Kidney (tissue), 14 donors: ENCODE data around the gene TMEM235. TPM values are rescaled to one million over a fixed set of nuclear protein-coding genes. Genes with fewer than 3 reads are reported as not detected.
"Not testable (repeated sequence)": the region's sequence is repeated elsewhere in the genome, so short reads cannot be mapped to it uniquely, and the experiment has no call there.

Experiments used
- DNase-seq, 5 donors: peaks; one replicate each; pipeline ENCODE4 v3.0.0-alpha.2; 2013 to 2020
- FAIRE-seq: peaks from 2 replicates; lab custom pipeline; 2012; peaks lifted over from hg19 to GRCh38; lab: Jason Lieb, UNC
- H3K27ac ChIP-seq, 2 donors: one replicate each; pipeline ENCODE4 v1.7.0; 2013; ENCODE audit warnings: low read depth in 2 of 2, low read length in 2 of 2, inconsistent platforms in 1 of 2
- H3K27me3 ChIP-seq: one replicate; pipeline ENCODE4 v1.7.1; 2013; ENCODE audit warnings: low read length, inconsistent platforms; ENCODE audit not compliant: control insufficient read depth, insufficient read depth
- H3K36me3 ChIP-seq, 3 donors: one replicate each; pipeline versions ENCODE4 v1.7.0 to v1.7.1; 2013; ENCODE audit warnings: low read length in 3 of 3, control low read depth in 1 of 3, inconsistent platforms in 1 of 3; ENCODE audit not compliant: insufficient read depth in 3 of 3, control insufficient read depth in 2 of 3
- H3K4me1 ChIP-seq, 3 donors: one replicate each; pipeline versions ENCODE4 v1.7.0 to v1.7.1; 2013; ENCODE audit warnings: low read length in 3 of 3, inconsistent platforms in 1 of 3, low read depth in 1 of 3; ENCODE audit not compliant: control insufficient read depth in 2 of 3, insufficient read depth in 2 of 3
- H3K4me3 ChIP-seq, 3 donors: one replicate each; pipeline versions ENCODE4 v1.7.0 to v1.8.1; 2013; ENCODE audit warnings: low read length in 3 of 3, control low read depth in 1 of 3, inconsistent platforms in 1 of 3
- H3K9ac ChIP-seq, 3 donors: one replicate each; pipeline versions ENCODE4 v1.7.0 to v1.7.1; 2013; ENCODE audit warnings: low read length in 3 of 3, control low read depth in 1 of 3, inconsistent platforms in 1 of 3
- H3K9me3 ChIP-seq, 3 donors: one replicate each; pipeline versions ENCODE4 v1.7.0 to v1.7.1; 2013; ENCODE audit warnings: low read length in 3 of 3, control low read depth in 1 of 3, inconsistent platforms in 1 of 3; ENCODE audit not compliant: control insufficient read depth in 2 of 3, insufficient read depth in 1 of 3
- intact Hi-C: fragments of 100-400 bp; cut with DNase I; formaldehyde crosslinking; loops from one replicate; pipeline ENCODE4 v1.11.1; 2022
- polyA plus RNA-seq: library from polyadenylated mRNA; stranded (reverse); fragments of 350-450 nt; fragmentation: Illumina TruSeq; extraction: RNeasy Lipid Tissue Mini Kit (QIAGEN cat#74804); gene quantifications from one replicate; pipeline ENCODE4 v1.2.3, GENCODE V29; 2014; ENCODE audit warnings: low read depth, low replicate concordance; ENCODE audit not compliant: insufficient read depth
- total RNA-seq: library from RNA; stranded (reverse); fragmentation: NEBNext Ultra II Directional; extraction: Animal tissue kit (Norgen Biotek cat#: 25700); gene quantifications from one replicate; pipeline ENCODE4 v1.2.1, GENCODE V29; 2021
- TF ChIP-seq, protein P1 (sequence below): IDR thresholded peaks from 3 replicates; pipeline ENCODE4 v1.5.1; 2012; ENCODE audit warnings: mild to moderate bottlenecking, moderate library complexity, borderline replicate concordance; ENCODE audit not compliant: insufficient read depth; ENCODE audit errors: extremely low read depth
- donor health status: control.
- donor health status: control.
- donor health status: control.
- donor health status: control.
- donor health status: control.
- donor health status: DM: yes; HTN: yes; CAD: no.
- donor health status: Normal renal cell carcinoma (clear cell type).

TMEM235 gene
- total and polyA plus RNA-seq, 2 donors from 2014 or later: not detected

DNA sequence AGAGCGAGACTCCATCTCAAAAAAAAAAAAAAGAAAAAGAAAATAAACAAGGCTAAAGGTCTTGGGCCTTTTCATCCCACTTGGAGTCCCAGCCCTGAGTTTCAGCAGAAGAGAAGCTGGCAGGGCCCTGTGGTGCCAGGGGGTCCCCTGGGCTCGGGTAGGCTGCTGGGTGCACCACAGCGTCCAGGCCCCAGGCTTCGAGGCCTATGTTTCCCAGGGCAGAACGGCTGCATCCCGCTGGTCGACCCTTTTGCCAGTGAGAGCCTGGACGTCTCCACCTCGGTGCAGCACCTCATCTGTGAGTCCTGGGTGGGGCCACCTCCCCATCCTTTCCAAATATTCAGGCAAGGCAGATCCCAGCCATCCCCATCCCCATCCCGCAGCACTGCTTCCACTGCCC is 2.2 kb downstream of the TMEM235 start:
- intact Hi-C loops: no loop called here
- no peak overlapping the region for H3K9ac ChIP-seq
- H3K36me3 ChIP-seq: no peaks in the 10 kb centered on the region
- no peak for FAIRE-seq
- H3K4me1 ChIP-seq: no peaks in the 10 kb centered on the region
- H3K27me3 ChIP-seq: peaks cover 2% of the 10 kb centered on the region
- no peak for DNase-seq
- H3K9me3 ChIP-seq: no peaks in the 10 kb centered on the region
- TF ChIP-seq, protein P1, sequence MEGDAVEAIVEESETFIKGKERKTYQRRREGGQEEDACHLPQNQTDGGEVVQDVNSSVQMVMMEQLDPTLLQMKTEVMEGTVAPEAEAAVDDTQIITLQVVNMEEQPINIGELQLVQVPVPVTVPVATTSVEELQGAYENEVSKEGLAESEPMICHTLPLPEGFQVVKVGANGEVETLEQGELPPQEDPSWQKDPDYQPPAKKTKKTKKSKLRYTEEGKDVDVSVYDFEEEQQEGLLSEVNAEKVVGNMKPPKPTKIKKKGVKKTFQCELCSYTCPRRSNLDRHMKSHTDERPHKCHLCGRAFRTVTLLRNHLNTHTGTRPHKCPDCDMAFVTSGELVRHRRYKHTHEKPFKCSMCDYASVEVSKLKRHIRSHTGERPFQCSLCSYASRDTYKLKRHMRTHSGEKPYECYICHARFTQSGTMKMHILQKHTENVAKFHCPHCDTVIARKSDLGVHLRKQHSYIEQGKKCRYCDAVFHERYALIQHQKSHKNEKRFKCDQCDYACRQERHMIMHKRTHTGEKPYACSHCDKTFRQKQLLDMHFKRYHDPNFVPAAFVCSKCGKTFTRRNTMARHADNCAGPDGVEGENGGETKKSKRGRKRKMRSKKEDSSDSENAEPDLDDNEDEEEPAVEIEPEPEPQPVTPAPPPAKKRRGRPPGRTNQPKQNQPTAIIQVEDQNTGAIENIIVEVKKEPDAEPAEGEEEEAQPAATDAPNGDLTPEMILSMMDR: no peak
- no peak overlapping the region for H3K4me3 ChIP-seq
- H3K27ac ChIP-seq: no peak overlapping the region

DNA sequence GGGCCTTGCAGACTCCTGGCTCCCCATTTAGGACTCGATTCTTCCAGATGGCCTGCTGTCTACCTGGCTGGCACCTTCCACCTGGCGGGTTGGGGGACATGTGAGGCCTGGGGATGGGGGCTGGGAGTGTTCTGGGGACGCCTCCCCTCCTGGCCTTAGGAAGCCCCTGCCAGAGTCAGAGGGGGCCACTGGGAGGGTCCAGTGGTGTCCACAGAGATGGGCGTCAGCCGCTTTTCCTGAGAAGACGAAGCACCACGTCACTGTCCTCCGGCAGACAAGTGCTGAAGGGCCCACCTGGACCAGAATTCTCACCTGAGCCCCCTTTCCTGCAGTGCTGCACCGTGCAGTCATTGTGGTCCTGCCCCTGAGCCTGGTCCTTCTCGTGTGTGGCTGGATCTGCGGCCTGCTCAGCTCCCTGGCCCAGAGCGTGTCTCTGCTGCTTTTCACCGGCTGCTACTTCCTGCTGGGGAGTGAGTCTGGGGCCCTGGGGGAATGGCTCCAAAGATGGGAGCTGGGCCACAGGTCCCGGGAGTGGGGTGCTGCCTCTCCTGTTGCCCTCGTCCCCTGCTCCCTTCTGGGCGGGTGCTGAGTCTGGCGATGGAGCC is 2.9 kb downstream of the TMEM235 start:
- no peak overlapping the region for H3K4me3 ChIP-seq
- no peak overlapping the region for H3K9ac ChIP-seq
- H3K27ac ChIP-seq: no peak overlapping the region
- H3K36me3 ChIP-seq: no peaks in the 10 kb centered on the region
- DNase-seq: peak in 1 of 5 donors; percentile 69
- H3K4me1 ChIP-seq: no peaks in the 10 kb centered on the region
- intact Hi-C loops: no loop called here
- TF ChIP-seq, protein P1: no peak
- H3K9me3 ChIP-seq: no peaks in the 10 kb centered on the region
- peaks cover 2% of the 10 kb centered on the region for H3K27me3 ChIP-seq
- FAIRE-seq: no peak

DNA sequence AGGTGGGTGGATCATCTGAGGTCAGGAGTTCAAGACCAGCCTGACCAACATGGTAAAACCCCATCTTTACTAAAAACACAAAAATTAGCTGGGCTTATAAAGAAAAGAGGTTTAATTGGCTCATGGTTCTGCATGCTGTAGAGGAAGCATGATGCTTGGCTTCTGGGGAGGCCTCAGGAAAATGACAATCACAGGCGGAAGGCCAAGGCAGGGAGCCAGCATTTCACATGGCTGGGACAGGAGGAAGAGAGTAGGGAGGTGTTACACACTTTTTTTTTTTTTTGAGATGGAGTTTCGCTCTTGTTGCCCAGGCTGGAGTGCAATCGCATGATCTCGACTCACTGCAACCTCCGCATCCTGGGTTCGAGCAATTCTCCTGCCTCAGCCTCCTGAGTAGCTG is 3.6 kb downstream of the TMEM235 start:
- DNase-seq, H3K36me3 ChIP-seq, H3K27ac ChIP-seq, intact Hi-C loops, H3K9me3 ChIP-seq, H3K4me1 ChIP-seq, FAIRE-seq, H3K9ac ChIP-seq, H3K4me3 ChIP-seq, H3K27me3 ChIP-seq: not testable (repeated sequence)

DNA sequence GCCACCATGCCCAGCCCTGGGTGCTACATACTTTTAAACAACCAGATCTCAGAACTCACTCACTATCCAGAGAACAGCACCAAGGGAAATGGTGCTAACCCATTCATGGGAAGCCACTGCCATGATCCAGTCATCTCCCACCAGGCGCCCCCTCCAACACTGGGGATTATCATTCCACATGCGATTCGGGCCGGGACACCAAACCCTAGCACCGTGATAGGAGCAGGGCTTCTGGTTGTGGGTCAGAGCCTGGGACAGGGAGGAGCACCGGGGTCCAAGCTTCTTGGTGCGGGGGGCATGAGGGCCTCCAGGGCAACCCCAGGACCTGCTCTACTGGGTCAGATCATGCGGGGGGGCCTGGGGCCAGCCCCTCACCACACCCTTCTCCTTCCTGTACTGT is 4.5 kb downstream of the TMEM235 start:
- TF ChIP-seq, protein P1: no peak
- DNase-seq: no peak
- intact Hi-C loops: no loop called here

More for the DNA sequence above, 4.5 kb downstream of the TMEM235 start:
- no peak overlapping the region for H3K4me3 ChIP-seq
- peaks cover 2% of the 10 kb centered on the region for H3K27me3 ChIP-seq
- H3K9ac ChIP-seq: no peak overlapping the region
- no peaks in the 10 kb centered on the region for H3K9me3 ChIP-seq
- H3K36me3 ChIP-seq: no peaks in the 10 kb centered on the region
- H3K4me1 ChIP-seq: no peaks in the 10 kb centered on the region
- H3K27ac ChIP-seq: no peak overlapping the region
- FAIRE-seq: no peak
